Stimulated activated naive CD8-positive, alpha-beta T cell treated with anti-CD3 and anti-CD28 coated beads, Interleukin-15, Interleukin-2, amounts not matched to agents 100 ng/mL and 50 ng/mL, for 24 hours (primary cell): ENCODE measurements around the gene EIF4B.

Source experiments
- H3K27ac Mint-ChIP-seq: one replicate; pipeline ENCODE4 v1.8.0; 2021; ENCODE audit warnings: mild to moderate bottlenecking, mixed read lengths
- H3K27me3 Mint-ChIP-seq: one replicate; pipeline ENCODE4 v1.8.0; 2021; ENCODE audit warnings: mixed read lengths
- H3K36me3 Mint-ChIP-seq: one replicate; pipeline ENCODE4 v1.8.0; 2021; ENCODE audit warnings: low read depth, mixed read lengths
- H3K4me1 Mint-ChIP-seq: one replicate; pipeline ENCODE4 v1.8.0; 2021; ENCODE audit warnings: low read depth, mixed read lengths
- H3K4me3 Mint-ChIP-seq: one replicate; pipeline ENCODE4 v1.8.0; 2021; ENCODE audit warnings: mild to moderate bottlenecking, mixed read lengths
- H3K9me3 Mint-ChIP-seq: one replicate; pipeline ENCODE4 v1.8.0; 2021; ENCODE audit warnings: mixed read lengths

EIF4B gene

DNA sequence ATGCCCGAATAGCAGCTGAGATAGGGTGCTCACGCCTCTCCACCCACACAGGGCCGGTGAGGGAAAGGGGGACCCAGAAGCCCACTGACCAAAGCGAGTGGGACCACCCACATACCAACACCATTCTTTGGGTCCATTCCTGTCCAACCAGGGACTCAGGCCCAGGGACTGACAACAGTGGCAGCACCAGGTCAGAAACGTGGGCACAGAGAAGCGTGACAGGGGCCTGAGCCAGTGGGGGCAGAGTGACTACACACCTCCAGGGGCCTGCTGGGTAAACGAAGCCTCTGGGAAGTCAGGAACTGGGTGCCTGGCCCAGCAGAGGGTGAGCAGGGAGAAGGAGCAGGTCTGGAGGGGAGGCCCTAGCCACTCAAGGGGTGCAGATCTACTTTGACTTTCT is 59.2 kb downstream of the EIF4B start:
- Mint-ChIP-seq H3K27me3 (no peaks in the 10 kb centered on the region), H3K36me3 (peaks cover 15% of the 10 kb centered on the region), H3K4me3 (no peak overlapping the region), H3K27ac (no peak overlapping the region), H3K9me3 (no peaks in the 10 kb centered on the region), H3K4me1 (peaks cover 5% of the 10 kb centered on the region)

DNA sequence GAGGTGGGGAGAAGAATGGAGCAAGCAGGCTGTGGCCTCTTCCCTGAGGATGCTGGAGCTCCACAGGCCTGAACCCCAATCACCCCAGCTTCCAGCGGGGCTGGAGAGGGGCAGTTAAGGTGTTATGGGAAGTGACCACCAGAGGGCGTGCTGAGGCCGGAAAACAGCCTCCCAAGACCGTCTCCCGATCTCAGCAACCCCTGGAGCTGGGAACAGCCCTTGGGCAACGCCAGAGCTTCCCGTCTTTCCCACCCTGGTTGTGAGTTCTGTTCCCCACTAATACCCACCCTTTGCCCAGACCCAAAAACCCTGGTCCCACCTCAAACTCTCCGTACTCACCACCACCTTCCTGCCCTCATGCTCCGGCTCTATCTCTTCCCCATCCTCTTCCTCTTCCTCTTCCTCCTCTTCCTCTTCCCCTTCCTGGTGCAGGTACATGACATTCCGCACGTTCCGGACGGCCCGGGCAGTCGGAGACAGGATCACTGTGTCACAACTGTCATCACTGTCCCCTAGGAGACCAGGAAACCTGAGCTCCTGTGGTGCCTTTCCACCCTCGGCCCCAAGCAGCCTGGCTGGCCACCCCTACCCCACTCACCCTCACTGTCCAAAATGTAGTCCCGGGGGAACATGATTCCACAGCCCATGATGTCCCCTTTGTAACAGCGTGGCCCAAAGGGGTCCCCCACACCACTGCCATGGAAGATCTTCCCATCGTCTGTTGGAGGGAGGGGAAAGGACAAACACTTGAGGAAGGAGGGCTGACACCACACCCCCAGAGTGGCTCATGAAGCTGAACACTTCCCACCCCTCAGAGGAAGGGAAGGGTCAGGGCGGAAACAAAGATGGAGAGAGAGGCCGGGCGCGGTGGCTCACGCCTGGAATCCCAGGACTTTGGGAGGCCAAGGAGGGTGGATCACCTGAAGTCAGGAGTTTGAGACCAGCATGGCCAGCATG is 60.0 kb downstream of the EIF4B start:
- Mint-ChIP-seq H3K9me3 (no peaks in the 10 kb centered on the region), H3K27ac (peak overlapping the region; percentile 51), H3K36me3 (peaks cover 15% of the 10 kb centered on the region), H3K27me3 (no peaks in the 10 kb centered on the region), H3K4me1 (peaks cover 10% of the 10 kb centered on the region), H3K4me3 (no peak overlapping the region)

- H3K4me1 Mint-ChIP-seq: peaks cover 11% of the 10 kb centered on the region
- H3K27me3 Mint-ChIP-seq: no peaks in the 10 kb centered on the region
- no peaks in the 10 kb centered on the region for H3K9me3 Mint-ChIP-seq
- H3K4me3 Mint-ChIP-seq: no peak overlapping the region
- H3K27ac Mint-ChIP-seq: no peak overlapping the region
- peaks cover 17% of the 10 kb centered on the region for H3K36me3 Mint-ChIP-seq
These were observed 61.1 kb downstream of the EIF4B start for GRCh38 chr12:53067074-53067992.

DNA sequence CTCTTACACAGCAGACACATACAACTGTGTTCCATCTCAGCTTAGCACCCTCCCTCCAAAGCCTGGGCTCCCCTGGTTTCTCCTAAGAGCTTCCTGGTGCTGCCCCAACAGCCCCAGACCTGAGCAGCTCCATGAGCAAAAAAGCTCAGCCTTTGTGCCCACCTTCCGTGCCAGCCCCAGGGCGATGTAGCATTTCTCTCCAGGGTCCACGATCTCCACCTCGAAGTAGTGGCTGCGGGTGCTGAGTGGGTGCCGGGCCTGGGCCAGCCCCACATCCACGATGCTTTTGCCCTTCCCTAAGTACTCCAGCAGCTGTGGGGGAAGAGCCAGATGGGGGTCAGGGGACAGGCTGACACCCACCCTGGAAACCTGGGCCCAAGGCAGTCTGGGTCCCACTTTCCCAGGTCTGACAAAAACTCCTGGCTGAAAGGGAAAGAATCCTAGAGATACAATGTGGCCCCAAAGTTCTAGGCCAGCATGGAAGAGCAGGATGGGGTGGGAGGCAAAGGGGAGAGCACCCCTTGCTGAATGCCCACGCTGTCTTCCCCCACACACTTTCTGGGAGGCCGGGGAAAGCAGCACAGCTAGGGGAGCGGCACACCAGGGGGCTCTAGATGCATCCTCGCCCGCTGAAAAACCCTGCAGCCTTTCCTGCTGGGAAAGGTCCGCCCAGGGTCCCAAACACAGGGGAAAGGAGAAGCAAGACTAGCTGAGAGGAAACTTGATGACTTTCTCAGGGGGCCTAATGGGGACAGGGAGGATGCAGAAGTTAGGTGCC is 61.9 kb downstream of the EIF4B start:
- Mint-ChIP-seq H3K27ac (no peak overlapping the region), H3K9me3 (no peaks in the 10 kb centered on the region), H3K27me3 (no peaks in the 10 kb centered on the region), H3K36me3 (peaks cover 26% of the 10 kb centered on the region), H3K4me3 (no peak overlapping the region), H3K4me1 (peaks cover 15% of the 10 kb centered on the region)

DNA sequence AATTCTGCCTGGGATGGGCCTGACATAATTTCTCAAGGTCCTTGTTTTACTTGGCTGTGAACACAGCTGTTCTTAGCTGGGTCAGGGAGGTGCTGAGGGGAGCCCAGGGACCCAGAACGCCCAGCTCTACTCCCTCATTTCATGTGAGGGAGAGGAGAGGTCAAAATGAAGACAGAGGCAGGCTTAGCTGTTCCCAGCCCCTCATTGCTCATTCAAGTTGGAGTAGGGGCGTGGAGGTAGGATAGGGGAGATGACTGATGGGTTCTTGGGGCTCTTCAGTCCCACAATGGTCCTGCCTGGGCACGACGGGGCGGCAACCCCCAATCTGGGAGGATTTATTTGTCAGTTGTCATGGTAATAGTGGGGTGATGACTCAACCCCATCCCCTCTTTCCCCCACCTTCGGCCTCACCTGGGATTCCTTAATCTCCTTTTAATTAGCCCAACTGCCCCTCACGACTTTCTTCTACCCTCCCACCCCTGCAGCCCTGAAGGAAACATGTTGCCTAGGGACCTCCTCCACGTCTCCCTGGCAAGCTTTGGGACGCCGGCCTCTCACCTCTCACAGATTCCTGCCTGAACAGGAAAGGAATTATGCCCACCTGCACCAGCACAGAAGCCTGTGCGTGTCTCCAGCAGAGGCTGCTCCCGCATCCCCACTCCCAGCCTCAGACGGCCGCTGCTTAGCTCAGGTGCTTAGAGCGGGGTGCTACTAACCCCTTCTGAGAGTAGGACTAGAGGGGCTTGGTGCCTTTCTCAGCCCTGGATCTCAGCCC is 62.7 kb downstream of the EIF4B start:
- H3K4me3 Mint-ChIP-seq: no peak overlapping the region
- peaks cover 18% of the 10 kb centered on the region for H3K4me1 Mint-ChIP-seq

DNA sequence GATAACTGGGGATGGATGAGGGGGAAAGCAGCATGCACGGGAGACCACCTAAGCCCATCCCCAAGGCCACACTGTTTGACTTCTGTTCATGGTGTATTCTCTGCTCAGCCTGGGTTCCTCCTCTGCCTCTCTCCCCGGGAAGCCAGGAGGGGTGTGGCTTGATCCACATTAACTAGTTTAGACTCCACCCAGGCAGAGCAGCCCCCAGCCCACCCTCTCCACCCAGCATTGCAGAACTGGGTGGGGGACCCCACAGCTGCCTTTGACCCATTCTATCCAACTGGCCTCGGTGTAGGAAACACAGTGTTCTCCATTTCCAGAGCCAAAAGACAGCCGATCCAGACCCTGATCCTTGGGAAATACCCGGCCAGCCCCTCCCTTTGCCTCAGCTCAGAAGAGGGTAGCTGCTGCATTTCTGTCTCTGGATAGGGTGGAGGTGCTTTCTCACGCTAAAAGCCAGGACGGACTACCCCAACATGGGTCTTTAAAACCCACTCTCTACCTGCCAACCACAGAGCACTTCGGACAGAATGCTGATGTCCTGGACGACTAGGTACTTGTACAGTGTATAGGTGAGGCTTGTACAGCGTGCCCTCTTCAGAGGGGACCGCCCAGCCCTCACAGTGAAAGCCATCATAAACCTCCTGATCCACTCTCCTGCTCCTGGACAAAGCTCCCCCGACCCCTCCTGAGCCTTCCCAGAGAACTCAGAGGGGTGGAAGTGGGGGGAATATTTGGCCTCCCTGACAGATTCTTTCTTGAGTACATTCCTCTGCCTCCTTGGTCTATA is 63.6 kb downstream of the EIF4B start:
- Mint-ChIP-seq H3K27me3 (no peaks in the 10 kb centered on the region), H3K4me3 (no peak overlapping the region), H3K27ac (no peak overlapping the region), H3K36me3 (peaks cover 36% of the 10 kb centered on the region), H3K9me3 (no peaks in the 10 kb centered on the region), H3K4me1 (peaks cover 23% of the 10 kb centered on the region)

More for the DNA sequence above, 62.7 kb downstream of the EIF4B start:
- H3K27ac Mint-ChIP-seq: no peak overlapping the region
- no peaks in the 10 kb centered on the region for H3K27me3 Mint-ChIP-seq
- no peaks in the 10 kb centered on the region for H3K9me3 Mint-ChIP-seq
- H3K36me3 Mint-ChIP-seq: peaks cover 28% of the 10 kb centered on the region

DNA sequence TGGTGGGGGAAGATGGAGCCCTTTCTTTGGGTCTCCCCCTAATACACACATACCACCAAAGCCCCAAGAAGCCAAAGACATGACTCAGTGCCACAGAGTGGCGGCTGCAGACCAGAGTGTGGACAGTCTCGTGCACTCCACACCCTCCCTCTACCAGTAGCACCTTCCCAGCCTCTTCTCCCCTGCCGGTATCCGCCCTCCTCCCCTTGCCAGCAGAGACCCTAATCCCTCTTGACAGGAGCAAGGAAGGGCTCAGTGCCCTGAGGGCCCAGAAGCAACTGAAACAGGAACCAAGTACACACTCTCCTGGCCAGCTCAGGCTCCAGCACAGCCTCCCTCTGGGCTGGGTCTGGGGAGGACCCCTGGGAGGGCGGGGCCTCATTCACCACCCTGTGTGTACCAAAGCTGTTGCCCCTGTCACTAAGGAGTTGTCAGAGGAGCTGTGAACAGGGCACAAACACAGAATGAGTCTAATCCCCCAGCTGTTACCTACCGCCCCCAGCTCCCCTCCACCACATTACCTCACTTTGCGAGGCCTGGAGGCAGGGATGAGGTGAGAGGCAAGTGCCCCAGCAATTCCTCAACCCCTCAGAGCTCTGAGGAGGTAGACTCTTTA is 64.7 kb downstream of the EIF4B start:
- Mint-ChIP-seq H3K36me3 (peaks cover 38% of the 10 kb centered on the region), H3K27me3 (no peaks in the 10 kb centered on the region), H3K9me3 (no peaks in the 10 kb centered on the region), H3K4me3 (no peak overlapping the region), H3K27ac (peak overlapping the region; percentile 49), H3K4me1 (peaks cover 20% of the 10 kb centered on the region)

DNA sequence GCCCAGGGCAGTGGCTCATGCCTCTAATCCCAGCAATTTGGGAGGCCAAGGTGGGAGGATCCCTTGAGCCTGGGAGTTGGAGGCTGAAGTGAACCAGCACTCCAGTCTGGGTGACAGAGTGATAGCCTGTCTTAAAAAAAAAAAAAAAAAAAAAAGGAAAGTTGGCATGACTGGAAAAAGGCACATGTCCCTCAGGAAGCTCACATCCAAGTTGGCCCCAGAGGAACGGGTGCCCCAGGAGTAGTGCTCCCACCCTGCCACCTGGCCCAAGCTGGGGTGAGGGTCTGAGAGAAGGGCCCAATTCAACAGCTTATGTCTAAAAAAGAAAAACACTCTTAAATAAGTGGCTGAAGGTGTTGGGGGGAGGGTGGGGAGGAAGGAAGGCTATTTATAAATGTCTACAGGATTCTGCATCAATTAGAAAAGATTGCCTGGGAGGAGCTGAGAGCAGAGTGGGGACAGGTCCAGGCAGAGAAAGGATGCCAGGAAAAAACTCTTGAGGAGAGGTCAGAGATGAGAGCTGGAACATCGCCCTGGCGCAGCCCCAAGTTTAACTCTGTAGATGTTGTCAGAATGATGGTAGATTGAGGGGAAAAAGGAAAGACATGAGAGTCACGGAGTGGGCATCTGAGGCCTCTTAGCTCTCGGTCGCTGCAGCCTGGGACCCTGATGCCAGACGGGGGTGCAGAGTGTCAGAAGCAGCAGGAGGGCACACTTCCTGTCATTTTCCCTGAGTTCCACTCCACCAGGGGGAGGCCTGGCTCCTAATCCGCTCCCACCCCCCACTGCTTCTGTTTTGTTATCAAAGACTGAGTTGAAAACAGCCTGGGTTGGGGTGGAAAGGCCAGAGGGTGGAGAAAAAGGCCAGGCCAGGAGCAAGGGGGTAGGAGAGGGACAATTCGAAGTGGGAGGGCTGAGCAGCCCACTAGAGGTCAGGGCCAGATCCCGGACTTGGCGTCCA is 65.6 kb downstream of the EIF4B start:
- Mint-ChIP-seq H3K27ac (peak overlapping the region; percentile 18), H3K27me3 (no peaks in the 10 kb centered on the region), H3K36me3 (peaks cover 40% of the 10 kb centered on the region), H3K4me3 (no peak overlapping the region), H3K4me1 (peaks cover 18% of the 10 kb centered on the region), H3K9me3 (no peaks in the 10 kb centered on the region)

- no peak overlapping the region for H3K4me3 Mint-ChIP-seq
- peaks cover 30% of the 10 kb centered on the region for H3K4me1 Mint-ChIP-seq
- no peaks in the 10 kb centered on the region for H3K9me3 Mint-ChIP-seq
- peaks cover 40% of the 10 kb centered on the region for H3K36me3 Mint-ChIP-seq
- H3K27me3 Mint-ChIP-seq: no peaks in the 10 kb centered on the region
- no peak overlapping the region for H3K27ac Mint-ChIP-seq
These were observed 67.6 kb downstream of the EIF4B start for GRCh38 chr12:53073881-53074280.

- H3K27ac Mint-ChIP-seq: no peak overlapping the region
- no peak overlapping the region for H3K4me3 Mint-ChIP-seq
- peaks cover 30% of the 10 kb centered on the region for H3K4me1 Mint-ChIP-seq
- H3K9me3 Mint-ChIP-seq: no peaks in the 10 kb centered on the region
- H3K36me3 Mint-ChIP-seq: peaks cover 40% of the 10 kb centered on the region
- no peaks in the 10 kb centered on the region for H3K27me3 Mint-ChIP-seq
These were observed 68.2 kb downstream of the EIF4B start for GRCh38 chr12:53074283-53074998.

DNA sequence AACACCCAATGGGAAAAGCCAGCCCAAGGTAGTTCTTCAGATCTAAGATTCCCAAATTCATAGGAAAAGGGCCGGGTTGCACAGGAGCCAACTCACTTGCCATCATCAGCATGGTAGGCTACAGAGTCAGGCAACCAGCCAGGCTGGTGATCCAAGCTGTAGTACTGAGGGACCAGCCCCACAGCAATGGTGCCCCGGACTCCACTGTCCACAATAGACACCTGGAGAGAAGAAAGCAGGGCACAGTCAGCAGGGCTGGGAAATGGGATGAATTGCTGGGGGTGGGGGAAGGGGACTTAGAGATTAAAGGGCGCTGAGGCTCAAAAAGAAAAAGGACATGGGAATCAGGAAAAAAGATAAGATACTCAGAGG is 68.7 kb downstream of the EIF4B start:
- Mint-ChIP-seq H3K27me3 (no peaks in the 10 kb centered on the region), H3K4me3 (no peak overlapping the region), H3K36me3 (peaks cover 40% of the 10 kb centered on the region), H3K27ac (no peak overlapping the region), H3K9me3 (no peaks in the 10 kb centered on the region), H3K4me1 (peaks cover 34% of the 10 kb centered on the region)

DNA sequence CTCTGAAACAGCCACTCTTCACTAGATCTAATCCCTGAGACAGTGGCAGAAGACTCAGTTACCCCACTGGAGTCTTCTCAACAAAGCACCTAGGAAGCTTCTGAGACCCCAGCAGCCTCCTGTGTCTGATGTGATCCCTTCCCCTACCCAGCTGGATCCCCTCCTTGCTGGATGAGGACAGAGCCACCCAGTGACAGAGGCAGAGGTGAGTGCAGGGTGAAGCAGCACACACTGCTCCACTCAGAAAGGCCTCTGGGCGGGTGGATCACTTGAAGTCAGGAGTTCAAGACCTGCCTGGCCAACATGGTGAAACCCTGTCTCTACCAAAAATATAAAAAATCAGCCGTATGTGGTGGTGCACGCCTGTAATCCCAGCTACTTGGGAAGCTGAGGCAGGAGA is 70.2 kb downstream of the EIF4B start:
- no peak overlapping the region for H3K27ac Mint-ChIP-seq
- H3K36me3 Mint-ChIP-seq: peaks cover 40% of the 10 kb centered on the region
- no peaks in the 10 kb centered on the region for H3K9me3 Mint-ChIP-seq
- H3K4me3 Mint-ChIP-seq: no peak overlapping the region
- H3K27me3 Mint-ChIP-seq: no peaks in the 10 kb centered on the region
- H3K4me1 Mint-ChIP-seq: peaks cover 38% of the 10 kb centered on the region
